Astrocyte (in vitro differentiated cells and primary cell): ENCODE data around the gene SCGB3A1.

Experiments used
- EZH2 ChIP-seq: IDR thresholded peaks from 2 replicates; pipeline ENCODE4 v1.6.1; 2012; ENCODE audit warnings: mild to moderate bottlenecking, low read length, inconsistent platforms; ENCODE audit not compliant: insufficient read depth
- TF ChIP-seq, protein P1 (sequence below): IDR thresholded peaks from 2 replicates; pipeline ENCODE4 v1.5.1; 2011; ENCODE audit warnings: low read depth, mild to moderate bottlenecking, inconsistent platforms, low read length, moderate library complexity; ENCODE audit not compliant: insufficient read depth

GRCh38 chr5:180600554-180601041, 9.3 kb upstream of the SCGB3A1 start:
- TF ChIP-seq, protein P1, sequence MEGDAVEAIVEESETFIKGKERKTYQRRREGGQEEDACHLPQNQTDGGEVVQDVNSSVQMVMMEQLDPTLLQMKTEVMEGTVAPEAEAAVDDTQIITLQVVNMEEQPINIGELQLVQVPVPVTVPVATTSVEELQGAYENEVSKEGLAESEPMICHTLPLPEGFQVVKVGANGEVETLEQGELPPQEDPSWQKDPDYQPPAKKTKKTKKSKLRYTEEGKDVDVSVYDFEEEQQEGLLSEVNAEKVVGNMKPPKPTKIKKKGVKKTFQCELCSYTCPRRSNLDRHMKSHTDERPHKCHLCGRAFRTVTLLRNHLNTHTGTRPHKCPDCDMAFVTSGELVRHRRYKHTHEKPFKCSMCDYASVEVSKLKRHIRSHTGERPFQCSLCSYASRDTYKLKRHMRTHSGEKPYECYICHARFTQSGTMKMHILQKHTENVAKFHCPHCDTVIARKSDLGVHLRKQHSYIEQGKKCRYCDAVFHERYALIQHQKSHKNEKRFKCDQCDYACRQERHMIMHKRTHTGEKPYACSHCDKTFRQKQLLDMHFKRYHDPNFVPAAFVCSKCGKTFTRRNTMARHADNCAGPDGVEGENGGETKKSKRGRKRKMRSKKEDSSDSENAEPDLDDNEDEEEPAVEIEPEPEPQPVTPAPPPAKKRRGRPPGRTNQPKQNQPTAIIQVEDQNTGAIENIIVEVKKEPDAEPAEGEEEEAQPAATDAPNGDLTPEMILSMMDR: no peak
- no peak for TF ChIP-seq EZH2
